Liver (tissue), 3 donors: ENCODE data around the gene KATNAL2.

Experiments
- CTCF ChIP-seq: fragments of 150-350 bp; IDR thresholded peaks from 2 replicates; pipeline ENCODE4 v1.5.1; 2017; ENCODE audit warnings: improper control_type of control experiment, low read depth, low read length; ENCODE audit not compliant: missing input control
- EGR1 ChIP-seq, 2 donors: IDR thresholded peaks; 2 replicates each; pipeline ENCODE4 v1.6.1; 2016 to 2018; ENCODE audit warnings: antibody characterized with exemption in 2 of 2, low read depth in 2 of 2
- RAD21 ChIP-seq, 2 donors: IDR thresholded peaks; 2 replicates each; pipeline ENCODE4 v1.6.1; 2016; ENCODE audit warnings: antibody characterized with exemption in 2 of 2, mild to moderate bottlenecking in 2 of 2
- TAF1 ChIP-seq: conservative IDR thresholded peaks from 2 replicates; pipeline ENCODE4 v1.6.1; 2016; ENCODE audit warnings: antibody characterized with exemption, mild to moderate bottlenecking
- YY1 ChIP-seq: IDR thresholded peaks from 2 replicates; pipeline ENCODE4 v1.6.1; 2016; ENCODE audit warnings: antibody characterized with exemption, mild to moderate bottlenecking
- donor health status: healthy.
- donor health status: healthy.

- TF ChIP-seq CTCF, result no peak
- TF ChIP-seq RAD21 (IDR thresholded peaks at IDR 0.05), result no peak
- TF ChIP-seq TAF1, result no peak
- TF ChIP-seq YY1, result no peak
- TF ChIP-seq EGR1 (IDR thresholded peaks at IDR 0.05; ENCODE audit: low read depth in 2 of 2), result no peak
Observed at GRCh38 chr18:47109720-47110119, 192.3 kb downstream of the KATNAL2 start.
